ENCODE measurements around the gene VWDE.

DNA sequence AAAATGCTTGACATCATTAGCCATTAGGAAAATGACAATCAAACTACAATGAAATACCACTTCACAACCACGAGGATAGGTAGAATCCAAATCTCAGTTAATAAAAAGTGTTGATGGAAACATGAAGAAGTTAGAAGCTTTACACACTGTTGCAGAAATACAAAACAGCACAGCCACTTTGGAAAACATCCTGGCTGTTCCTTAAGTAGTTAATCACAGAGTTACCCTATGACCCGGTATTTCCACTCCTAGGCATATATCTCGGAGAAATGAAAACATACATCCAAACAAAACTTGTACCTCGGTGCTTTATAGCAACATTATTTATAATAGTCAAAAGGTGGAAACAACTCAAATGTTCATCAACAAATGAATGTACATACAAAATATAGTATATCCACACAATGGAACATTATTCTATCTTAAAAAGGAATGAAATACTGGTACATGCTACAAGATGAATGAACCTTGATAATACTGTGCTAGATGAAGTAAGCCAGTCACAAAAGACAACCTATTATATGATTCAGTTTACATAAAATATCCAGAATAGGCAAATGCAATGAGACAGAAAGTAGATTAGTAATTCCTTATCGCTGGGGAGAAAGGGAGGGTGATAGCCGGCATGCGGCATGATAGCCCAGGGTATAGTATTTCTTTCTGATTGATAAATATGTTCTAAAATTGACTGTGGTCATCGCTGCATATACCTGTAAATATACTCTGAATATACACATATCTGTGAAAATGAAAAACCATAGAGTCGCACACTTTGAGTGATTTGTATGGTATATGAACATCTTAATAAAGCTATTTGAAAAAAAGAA is 1.9 kb downstream of the VWDE start:
- TF ChIP-seq POLR2AphosphoS5 (IDR thresholded peaks at IDR 0.05; ENCODE audit: low read depth, low read length): no peak
- TF ChIP-seq, protein P1, sequence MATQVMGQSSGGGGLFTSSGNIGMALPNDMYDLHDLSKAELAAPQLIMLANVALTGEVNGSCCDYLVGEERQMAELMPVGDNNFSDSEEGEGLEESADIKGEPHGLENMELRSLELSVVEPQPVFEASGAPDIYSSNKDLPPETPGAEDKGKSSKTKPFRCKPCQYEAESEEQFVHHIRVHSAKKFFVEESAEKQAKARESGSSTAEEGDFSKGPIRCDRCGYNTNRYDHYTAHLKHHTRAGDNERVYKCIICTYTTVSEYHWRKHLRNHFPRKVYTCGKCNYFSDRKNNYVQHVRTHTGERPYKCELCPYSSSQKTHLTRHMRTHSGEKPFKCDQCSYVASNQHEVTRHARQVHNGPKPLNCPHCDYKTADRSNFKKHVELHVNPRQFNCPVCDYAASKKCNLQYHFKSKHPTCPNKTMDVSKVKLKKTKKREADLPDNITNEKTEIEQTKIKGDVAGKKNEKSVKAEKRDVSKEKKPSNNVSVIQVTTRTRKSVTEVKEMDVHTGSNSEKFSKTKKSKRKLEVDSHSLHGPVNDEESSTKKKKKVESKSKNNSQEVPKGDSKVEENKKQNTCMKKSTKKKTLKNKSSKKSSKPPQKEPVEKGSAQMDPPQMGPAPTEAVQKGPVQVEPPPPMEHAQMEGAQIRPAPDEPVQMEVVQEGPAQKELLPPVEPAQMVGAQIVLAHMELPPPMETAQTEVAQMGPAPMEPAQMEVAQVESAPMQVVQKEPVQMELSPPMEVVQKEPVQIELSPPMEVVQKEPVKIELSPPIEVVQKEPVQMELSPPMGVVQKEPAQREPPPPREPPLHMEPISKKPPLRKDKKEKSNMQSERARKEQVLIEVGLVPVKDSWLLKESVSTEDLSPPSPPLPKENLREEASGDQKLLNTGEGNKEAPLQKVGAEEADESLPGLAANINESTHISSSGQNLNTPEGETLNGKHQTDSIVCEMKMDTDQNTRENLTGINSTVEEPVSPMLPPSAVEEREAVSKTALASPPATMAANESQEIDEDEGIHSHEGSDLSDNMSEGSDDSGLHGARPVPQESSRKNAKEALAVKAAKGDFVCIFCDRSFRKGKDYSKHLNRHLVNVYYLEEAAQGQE (IDR thresholded peaks at IDR 0.05; ENCODE audit: insufficient read depth in 1 of 2, low read depth in 2 of 2, low read length in 2 of 2): no peak
- TF ChIP-seq SIN3A (IDR thresholded peaks at IDR 0.05; ENCODE audit: borderline replicate concordance, insufficient read depth, low read length): no peak
- no peak for TF ChIP-seq TAF1 (IDR thresholded peaks at IDR 0.05; ENCODE audit: borderline replicate concordance, insufficient read depth, low read length)
- no peak for TF ChIP-seq FOXP2 (optimal IDR thresholded peaks at IDR 0.05; ENCODE audit: borderline replicate concordance, extremely low read depth, extremely low read length, insufficient read depth)
